Glomerular visceral epithelial cell (primary cell): ENCODE data around the gene OR6K3.
"Not testable (repeated sequence)": the region's sequence is repeated elsewhere in the genome, so short reads cannot be mapped to it uniquely, and the experiment has no call there.

Source experiments
- DNase-seq: peaks from one replicate; pipeline ENCODE4 v3.0.0-alpha.2; 2016; ENCODE audit errors: extremely low spot score

OR6K3 gene, protein sequence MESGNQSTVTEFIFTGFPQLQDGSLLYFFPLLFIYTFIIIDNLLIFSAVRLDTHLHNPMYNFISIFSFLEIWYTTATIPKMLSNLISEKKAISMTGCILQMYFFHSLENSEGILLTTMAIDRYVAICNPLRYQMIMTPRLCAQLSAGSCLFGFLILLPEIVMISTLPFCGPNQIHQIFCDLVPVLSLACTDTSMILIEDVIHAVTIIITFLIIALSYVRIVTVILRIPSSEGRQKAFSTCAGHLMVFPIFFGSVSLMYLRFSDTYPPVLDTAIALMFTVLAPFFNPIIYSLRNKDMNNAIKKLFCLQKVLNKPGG

DNA sequence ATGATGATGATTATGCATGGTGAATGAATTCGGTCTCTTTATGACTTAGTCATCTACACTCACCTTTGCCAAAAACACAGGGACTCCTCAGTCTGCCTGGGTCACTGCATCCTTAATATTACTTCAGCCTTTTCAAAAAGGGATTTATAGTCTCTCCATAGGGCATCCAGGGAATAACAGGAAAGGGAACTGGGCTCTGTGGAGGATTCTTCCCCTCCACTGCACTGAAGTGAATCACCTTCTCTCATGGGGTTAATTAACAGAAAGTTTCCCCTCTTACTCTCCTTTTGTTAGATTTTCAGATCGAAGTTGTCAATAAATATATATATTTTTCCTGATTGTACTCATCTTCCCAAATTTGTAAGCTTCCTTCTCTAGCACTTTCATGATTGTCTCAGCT, at the start of gene OR6K3:
OR6K3 (minus strand) TSS at position 101 of the 400 bp plus-strand sequence. CDS start 2,605 bp downstream, outside the sequence.
- DNase-seq = no peak

DNA sequence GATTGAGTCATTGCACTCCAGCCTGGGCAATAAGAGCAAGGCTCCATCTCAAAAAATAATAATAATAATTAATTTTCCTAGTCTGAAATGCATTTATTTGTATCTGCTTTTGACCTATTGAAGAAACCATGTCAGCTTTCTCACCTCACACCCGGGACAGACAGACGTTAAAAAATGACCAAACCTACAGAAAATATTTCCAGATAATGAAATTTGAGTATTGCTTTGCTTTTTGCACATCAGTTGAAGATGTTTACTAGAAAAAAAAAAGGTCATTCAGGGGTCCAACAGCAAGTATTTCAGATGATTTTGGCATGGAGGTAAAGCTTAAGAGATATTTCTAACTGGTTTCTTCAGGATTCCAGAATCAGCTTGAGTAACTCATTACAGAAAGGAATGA, 33.9 kb upstream of the OR6K3 start, which contains the start of gene OR6K6:
OR6K6 (plus strand) TSS at position 301 of the 400 bp plus-strand sequence. CDS start 168 bp downstream, outside the sequence.
- no peak for DNase-seq

DNA sequence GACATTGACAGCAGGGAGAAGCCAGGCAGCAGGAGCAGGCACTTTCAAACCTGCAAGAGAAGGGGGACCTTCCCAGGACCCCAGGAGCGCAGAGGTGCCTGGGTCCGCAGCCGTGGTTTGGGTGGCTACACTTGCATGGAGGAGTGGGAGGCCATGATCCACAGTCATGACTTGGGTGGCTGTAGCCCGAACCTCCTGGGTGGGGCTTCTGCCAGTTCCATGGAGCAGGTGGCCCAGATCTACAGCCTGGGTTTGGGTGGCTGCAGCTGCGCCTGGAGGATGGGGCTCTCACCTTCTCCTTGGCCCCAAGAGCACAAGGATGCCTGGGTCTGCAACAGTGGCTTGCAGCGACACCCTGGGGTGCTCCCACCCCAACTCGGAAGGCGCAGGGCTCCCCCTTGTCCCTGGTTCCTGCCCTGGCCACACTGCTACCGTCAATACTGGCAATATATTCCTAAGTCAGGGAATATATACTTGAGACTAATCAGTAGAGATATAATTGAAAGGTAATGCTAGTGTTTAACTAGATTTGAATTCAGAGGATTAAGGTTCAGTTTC, 31.7 kb upstream of the OR6K3 start:
- no peak for DNase-seq

DNA sequence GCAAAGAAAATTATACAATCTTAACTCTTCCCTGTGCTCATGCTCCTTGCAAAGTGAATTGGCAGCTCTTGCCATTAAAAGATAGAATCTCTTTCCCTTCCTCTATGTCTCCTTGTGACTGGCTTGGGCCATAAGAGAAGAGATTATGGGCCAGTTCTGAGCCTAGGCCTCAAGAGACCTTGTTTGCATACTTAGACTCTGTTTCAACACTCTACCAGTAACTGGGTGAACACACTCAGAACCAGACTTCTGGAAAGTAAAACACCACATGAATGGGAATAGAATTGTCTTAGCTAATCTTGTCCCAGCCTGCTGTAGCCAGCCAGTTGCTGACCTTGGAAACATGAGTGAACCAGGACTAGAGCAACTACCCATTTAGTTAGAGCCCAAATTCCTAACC, 15.3 kb upstream of the OR6K3 start:
- no peak for DNase-seq

DNA sequence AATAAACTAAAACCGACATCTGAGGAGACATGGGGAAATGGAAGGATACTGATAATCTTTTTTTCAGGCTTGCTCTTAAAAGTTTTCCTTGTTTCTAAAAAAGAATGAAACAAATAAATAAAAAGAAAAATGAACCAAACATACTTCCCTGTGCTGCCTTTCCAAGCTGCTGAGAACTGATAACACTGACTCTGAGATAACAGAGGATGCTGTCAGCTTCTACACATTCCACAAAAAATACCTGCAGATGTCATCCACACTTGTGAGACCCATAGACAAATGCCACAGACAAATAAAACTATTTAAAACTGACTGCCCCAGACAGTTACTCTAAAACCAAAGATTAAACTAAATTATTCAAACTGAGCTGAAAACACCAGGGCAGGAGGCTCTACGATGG, 12.0 kb upstream of the OR6K3 start:
- DNase-seq = no peak

DNA sequence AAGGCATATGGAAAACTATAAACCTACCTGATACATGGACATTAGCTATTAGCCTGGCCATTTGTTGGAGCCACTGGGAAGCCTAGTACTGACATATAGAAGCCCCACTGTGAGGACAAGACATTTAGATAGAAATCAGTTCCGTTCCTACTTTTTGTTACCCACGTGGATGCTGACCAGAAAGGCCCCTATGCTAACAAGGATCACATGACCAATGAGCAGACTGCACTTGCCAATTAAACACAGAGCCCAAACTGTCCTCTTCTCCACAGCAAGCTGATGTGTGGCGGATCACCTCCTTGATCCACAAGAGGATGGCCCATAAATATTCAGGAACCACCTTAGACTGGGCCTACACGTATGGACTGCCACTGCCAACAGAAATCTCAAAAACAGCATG, 11.2 kb upstream of the OR6K3 start:
- no peak for DNase-seq

DNA sequence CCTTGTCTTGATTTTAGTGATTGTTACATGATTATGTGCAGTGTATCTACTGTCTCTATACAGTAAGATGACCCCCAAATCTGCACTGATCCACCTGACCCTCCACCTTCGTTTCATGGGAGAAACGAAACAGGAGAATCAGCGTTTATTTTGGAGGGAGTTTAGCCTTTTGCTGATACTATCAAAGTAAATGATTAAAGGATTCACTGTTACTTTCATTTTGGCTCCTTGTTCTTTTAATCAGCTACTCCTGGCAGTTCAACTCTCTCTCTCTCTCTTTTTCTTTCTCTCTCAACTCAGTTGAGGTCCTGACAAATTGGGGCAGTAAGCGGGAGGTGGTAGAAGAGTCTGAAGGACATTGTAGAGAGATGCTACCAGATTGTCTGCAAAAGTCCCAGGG, 9.9 kb upstream of the OR6K3 start:
- no peak for DNase-seq

DNA sequence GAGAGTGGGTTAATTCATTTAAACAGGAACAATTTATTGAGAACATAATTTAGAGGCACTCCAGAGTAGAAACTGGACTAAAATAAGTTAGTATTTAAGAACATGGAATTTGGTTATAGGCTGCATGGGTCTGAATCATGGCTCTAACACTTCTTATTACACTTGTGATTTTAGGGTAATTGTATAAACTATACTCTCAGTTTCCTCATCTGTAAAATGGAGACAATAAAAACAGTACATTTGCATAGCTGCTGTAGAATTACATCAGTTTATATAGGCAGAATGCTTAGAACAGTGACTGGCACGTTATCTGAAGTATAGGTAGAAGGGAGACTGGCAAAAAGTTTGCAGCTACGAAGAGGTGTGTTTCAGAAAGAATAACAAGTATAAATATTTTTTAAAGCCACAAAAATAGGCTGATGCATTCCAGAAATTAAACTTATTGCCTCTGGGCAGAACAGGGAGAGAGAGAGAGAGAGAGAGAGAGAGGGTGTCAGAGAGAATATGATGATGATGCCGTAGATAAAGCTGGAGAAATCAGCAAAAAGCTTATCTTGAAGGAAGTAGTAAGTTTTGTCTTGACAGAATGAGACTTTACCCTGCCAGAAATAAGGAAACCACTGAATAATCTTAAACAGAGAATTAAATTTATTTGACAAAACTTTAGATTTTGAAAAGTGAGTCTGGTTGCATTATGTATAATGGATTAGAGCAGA, 8.1 kb upstream of the OR6K3 start:
- no peak for DNase-seq

DNA sequence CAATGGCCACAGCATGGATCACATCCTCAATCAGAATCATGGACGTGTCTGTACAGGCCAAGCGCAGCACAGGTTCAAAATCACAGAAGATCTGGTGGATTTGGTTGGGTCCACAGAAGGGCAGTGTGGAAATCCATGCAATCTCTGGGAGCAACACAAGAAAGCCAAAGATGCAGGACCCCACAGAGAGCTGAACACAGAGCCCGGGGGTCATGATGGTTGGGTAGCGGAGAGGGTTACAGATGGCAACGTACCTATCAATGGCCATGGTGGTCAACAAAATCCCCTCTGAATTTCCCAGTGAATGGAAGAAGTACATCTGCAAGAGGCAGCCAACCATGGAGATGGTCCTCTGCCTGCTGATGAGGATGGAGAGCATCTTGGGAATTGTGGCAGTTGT, 3.9 kb upstream of the OR6K3 start:
- DNase-seq = no peak

DNA sequence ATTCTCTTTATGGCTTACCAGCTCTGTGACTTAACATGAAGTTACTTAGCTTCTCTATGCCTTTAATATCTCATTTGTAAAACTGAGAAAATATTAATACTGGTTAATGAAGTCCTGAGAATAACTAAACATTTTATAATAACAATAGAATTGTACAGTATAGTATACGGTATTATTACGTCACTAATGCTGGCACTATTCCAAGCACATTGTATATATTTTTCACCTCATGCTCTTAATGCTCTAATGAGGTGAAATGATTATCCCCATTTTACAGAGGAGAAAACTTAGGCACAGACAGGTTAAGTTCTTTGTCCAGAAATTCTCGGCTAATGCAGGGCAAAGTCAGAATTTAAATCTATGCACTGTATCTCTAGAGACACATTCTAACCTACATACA, 856 bp downstream of the OR6K3 start:
- no peak for DNase-seq

DNA sequence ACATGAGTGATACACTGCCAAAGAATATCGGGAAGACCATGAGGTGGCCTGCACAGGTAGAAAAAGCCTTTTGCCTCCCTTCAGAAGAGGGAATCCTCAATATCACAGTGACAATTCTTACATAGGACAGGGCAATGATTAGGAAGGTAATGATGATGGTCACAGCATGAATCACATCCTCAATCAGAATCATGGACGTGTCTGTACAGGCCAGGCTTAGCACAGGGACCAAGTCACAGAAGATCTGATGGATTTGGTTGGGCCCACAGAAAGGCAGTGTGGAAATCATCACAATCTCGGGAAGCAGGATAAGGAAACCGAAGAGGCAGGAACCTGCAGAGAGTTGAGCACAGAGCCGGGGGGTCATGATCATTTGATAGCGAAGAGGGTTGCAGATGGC, 3.2 kb downstream of the OR6K3 start:
- DNase-seq = no peak

DNA sequence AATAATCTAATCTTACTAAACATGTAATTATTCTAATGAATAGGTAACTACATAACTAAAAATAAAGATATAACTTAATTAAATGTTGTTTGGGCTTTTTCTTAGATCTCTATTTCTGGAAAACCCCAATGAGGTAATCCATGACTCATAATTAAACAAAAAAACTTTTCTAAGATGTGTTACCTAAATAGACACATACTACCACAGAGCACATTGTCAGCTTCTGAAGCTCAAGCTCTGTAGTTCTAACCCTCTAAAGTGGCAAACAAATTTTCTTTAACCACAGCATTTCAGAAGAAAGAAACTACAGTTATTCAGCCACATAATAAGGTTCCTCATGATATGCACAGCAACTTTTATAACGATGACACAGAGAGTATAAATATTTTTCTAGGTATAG, 4.2 kb downstream of the OR6K3 start:
- DNase-seq = no peak

DNA sequence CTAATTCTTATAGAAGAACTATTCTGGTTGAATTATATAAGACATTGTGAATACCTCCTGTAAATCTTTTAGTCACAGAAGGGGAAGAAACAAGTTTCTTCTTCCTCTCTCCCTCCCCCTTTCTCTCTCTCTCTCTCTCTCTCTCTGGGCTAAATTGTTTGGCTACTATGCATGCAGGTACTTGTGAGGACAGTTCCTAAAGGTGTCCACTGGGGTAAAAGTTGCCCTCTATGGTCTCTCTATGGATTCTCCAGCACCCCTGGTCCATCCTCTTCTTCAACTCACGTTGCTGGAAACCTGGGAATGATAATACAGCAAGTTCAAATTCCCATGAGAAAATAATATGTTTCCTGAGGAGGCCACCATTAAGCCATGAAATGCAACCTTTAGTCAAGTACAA, 5.8 kb downstream of the OR6K3 start:
- no peak for DNase-seq

DNA sequence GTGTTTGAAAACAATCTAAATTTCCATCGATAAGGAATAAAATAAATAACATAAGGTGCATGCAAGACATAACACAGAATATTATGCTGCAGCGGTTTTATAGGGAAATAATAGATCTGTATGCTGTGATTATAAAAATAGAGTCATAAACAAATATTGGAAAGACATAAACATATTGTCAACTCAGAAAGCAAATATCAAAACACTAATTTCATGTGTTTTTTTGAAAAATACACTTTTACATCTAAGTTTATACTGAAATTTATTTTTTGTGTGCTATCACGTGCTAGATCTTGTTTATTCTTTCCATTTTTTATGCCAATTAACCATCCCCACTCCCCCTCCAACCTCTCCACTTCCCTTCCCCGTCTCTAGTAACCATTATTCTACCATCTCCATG, 9.4 kb downstream of the OR6K3 start:
- no peak for DNase-seq

DNA sequence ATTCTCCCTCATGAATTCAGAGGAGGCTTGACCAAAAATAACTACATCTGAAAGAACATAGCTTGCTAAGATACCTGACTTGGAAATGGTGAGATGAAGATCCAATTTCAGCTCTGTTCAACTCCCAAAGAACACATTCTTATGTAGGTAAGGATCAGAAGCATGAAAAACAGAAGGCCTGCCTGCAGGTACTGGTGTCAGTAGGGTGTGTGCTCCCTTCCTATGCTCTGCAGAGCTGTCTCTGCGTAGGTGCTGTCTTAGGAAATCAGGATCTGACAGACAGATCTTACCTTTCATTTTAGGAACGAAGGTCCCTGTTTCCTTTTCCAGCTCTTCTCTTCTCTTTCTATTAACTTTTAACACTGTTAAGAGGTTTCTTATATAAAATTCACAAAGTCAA, 14.4 kb downstream of the OR6K3 start:
- DNase-seq = no peak

DNA sequence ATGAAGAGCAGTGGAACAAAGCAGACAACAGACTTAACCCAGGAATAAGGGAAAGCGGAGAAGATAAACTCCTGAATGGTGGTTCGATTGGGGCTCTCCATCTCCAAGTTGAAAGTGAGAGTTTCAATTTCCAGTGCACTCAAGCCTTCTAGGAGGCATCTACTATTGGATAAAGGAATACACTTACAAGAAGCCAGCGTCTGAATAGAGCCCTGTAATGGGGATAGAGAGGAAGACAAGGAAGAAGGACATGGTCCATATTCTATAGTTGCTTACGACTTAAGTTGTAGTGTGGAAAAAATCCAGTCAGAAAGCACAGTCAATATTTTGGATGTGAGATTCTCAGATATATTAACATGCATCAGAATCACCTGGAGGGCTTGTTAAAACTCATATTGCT, 20.0 kb downstream of the OR6K3 start, which contains the start of gene OR6K2:
OR6K2 (minus strand) TSS at position 101 of the 400 bp plus-strand sequence; CDS start at position 101, 0 bp downstream.
- DNase-seq = no peak

DNA sequence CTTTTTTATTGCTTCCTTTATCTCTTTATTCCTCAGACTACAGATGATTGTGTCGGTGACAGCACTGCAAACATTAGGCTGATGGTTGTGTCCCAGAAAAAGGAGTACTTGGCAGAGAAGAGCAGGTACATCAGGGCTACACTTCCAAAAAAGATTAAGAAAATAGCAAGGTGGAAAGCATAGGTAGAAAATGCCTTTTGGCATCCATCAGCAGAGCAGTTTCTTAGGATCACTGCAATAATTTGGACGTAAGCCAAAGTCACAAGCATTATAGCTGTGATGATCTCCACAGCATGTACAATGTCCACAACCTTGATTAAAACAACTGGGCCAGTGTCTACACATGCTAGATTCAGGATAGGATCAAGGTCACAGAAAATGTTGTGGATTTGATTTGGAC, 25.9 kb downstream of the OR6K3 start:
- DNase-seq = no peak

DNA sequence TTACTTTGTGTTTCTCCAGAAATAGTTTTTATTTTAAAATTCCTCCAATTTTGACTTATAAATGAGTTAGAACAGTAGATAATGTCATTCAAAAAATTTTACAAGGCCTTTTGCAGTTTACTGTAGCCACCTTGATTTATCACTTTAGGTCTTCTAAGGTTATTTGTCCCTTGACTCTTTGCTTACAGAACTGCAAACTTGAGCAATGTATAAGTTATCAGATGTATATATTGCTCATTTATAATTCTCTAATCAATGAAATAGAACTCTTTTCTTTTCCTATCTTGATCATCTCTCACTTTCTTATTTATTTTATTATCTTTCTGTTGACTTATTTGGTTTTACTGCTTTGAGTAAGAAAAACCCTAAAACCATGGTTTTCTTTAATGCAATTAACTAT, 28.2 kb downstream of the OR6K3 start:
- no peak for DNase-seq

DNA sequence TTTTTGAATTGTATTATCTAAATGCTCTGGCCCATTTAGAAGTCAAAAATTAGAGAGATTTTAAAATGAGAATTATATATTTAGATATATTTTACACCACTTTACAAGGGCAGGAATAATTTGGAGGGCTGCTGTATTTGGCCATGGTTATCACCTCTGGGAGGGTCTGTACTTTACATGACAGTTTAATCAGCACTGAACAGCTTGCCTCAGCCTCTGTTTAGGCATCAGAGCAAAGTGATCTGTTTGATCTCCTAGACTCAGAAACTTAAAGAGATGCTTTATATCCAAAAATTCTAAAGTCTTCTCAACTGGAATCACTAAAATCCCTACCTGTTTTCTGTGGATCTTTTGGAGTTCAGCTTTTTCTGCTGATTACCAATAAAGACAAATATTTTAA, 28.6 kb downstream of the OR6K3 start:
- no peak for DNase-seq

DNA sequence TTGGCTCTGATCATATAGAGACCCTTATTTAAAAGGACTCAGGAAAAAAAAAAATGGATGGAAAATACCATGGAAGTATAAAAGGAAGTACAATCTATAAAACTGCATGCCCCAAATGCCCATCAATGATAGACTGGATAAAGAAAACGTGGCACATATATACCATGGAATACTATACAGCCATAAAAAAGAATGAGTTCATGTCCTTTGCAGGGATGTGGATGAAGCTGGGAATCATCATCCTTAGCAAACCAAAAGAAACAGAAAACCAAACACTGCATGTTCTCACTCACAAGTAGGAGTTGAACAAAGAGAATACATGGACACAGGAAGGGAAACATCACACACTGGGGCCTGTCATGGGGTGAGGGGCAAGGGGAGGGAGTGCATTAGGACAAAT, 29.4 kb downstream of the OR6K3 start:
- DNase-seq = not testable (repeated sequence)

DNA sequence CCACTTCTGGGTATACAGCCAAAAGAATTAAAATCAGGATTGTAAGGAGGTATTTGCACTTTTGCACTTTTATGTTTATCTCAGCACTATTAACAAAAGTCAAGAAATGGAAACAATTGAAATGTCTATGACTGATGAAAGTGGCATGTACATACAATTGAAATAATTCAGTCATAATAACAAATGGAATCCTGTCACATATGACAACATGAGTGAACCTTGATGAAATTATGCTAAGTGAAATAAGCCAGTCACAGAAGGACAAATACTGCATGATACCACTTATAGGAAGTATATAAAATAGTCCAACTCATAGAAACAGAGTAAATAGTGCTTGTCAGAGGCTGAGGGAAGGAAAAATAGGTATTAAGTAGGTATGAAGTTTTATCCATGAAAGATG, 30.6 kb downstream of the OR6K3 start:
- DNase-seq = no peak

DNA sequence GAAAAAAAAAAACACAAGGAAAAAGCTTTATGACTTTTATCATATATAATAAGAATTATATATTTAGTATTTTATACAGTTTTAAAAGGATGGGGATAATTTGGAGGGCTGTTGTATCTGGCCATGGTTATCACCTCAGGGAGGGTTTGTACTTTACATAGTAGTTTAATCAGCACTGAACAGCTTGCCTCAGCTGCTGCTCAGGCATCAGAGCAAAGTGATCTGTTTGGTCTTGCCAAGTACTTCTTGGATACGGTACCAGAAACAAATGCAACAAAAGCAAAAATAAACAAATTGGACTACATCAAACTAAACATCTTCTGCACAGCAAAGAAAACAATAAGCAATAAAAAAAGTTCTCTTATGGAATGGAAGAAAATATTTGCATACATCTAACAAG, 31.4 kb downstream of the OR6K3 start:
- DNase-seq = no peak

DNA sequence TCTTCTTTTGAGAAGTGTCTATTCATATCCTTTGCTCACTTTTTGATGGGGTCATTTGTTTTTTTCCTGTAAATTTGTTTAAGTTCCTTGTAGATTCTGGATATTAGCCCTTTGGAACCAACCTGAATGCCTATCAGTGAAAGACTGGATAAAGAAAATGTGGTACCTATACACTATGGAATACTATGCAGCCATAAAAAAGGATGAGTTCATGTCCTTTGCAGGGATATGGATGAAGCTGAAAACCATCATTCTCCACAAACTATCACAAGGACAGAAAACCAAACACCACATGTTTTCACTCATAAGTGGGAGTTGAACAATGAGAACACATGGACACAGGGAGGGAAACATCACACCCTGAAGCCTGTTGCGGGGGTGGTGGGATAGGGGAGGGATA, 32.2 kb downstream of the OR6K3 start:
- not testable (repeated sequence) for DNase-seq
